HG03354 (cell line): Measurements from ENCODE around the gene PITPNC1.

Experiments
- ATAC-seq: cut with Tn5 transposase; IDR thresholded peaks from one replicate; pipeline ENCODE4 v1.9.1; 2021; ENCODE audit warnings: mild to moderate bottlenecking; ENCODE audit not compliant: unreplicated experiment, poor library complexity, severe bottlenecking

The PITPNC1 gene

DNA sequence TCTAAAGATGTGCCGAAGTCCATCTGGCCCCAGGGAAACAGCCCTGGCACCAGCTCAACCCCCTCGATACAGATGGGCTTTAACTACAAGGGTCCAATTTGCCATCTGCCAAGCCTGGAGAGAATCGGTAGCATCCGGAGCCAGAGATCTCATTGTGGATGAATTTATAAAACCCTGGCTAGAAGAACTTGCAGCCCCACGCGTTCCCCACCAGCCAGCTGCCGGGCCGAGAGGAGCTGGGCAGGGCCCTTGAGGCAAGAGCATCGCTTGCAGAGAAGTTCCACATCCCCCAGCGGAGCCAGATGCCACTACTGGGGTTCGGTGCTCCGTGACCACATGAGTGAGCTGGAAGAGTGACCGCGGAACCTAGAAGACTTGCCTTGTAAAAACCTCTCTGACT lies 275.4 kb downstream of the PITPNC1 start:
- ATAC-seq: no peak

DNA sequence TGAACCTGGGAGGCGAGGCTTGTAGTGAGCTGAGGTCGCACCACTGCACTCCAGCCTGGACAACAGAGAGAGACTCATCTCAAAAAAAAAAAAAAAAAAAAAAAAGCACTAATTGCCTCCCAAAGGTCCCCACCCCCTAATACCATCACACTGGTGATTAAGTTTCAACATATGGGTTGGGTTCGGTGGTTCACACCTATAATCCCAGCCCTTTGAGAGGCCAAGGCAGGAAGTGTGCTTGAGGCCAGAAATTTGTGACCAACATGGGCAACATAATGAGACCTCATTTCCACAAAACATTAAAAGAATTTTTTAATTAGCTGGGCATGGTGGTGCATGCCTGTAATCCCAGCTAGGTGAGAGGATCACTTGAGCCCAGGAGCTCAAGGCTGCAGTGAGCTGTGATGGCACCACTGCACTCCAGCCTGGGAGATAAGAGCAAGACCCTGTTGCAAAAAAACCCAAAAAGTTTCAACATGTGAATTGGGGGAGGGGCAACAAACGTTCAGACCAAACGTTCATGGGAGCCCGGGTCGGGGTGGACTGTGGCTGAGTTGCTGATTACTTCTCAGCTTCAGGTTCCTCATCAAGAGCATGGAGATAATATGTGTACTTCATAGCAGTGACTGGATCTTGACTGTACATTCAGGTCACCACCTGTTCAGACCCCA lies 278.5 kb downstream of the PITPNC1 start:
- no peak for ATAC-seq

GRCh38 chr17:67656494-67657203 lies 279.6 kb downstream of the PITPNC1 start:
- ATAC-seq: no peak

GRCh38 chr17:67657596-67657995 lies 280.5 kb downstream of the PITPNC1 start:
- no peak for ATAC-seq

DNA sequence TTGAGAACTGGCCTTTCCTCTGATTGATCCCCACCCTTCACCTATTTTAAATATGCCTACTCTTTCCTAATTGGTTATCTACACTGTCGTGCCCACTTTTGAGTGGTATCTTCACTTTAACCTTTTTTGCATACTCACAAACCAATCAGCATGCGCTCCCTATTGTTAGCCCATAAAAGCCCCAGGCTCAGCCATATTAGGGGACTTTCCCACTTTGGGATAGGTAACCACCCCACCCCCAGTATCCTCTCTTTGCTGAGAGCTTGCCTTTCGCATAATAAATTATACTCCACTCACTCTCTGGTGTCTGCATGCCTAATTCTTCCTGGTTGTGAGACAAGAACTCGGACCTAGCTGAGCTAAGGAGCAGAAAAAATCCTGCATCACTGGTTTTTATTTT lies 281.2 kb downstream of the PITPNC1 start:
- no peak for ATAC-seq

DNA sequence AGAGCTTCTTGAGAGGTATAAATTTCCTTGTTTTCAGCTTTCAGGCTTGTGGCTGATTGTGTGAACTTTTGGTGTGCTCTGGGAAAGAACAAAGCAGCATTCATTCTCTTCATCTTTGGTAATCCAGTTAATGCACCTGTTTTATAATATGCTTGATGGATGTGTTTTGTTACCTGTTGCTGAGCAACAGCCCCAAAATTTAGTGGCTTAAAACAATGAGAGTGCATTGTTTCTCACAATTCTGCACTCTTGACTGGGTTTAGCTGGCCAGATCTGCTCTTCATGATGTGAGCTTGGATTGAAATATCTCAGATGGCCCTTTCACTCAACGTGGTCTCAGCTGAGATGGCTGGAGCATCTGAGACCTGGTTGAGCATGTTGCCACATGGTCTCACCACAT lies 281.9 kb downstream of the PITPNC1 start:
- ATAC-seq: no peak

DNA sequence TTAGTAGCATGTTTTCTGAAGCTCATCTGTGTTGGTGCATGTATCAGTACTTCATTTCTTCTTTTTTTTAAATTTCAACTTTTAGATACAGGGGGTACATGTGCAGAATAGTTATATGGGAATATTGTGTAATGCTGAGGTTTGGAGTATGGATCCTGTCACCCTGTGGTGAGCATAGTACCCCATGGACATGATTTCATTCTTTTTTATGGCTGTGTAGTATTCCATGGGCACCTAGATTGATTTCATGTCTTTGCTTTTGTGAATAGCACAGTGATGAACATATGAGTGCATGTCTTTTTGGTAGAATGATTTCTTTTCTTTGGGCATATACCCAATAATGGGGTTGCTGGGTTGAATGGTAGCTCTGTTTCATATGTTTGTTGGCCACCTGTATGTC lies 285.6 kb downstream of the PITPNC1 start:
- no peak for ATAC-seq

GRCh38 chr17:67663457-67663856 lies 286.4 kb downstream of the PITPNC1 start:
- no peak for ATAC-seq

DNA sequence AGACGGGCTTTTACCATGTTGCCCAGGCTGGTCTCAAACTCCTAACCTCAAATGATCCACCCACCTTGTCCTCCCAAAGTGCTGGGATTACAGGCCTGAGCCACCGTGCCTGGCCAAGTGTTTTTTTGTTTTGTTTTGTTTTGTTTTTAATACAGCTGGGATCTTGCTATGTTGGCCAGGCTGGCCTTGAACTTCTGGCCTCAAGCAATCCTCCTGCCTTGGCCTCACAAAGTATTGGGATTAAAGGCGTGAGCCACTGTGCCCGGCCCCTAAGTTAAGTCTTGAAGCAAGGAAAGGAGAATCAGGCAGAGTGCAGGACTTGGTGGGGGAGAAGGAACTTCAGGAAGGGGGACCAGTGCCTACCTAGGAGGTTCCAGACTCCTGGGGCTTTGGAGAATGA lies 288.9 kb downstream of the PITPNC1 start:
- no peak for ATAC-seq

DNA sequence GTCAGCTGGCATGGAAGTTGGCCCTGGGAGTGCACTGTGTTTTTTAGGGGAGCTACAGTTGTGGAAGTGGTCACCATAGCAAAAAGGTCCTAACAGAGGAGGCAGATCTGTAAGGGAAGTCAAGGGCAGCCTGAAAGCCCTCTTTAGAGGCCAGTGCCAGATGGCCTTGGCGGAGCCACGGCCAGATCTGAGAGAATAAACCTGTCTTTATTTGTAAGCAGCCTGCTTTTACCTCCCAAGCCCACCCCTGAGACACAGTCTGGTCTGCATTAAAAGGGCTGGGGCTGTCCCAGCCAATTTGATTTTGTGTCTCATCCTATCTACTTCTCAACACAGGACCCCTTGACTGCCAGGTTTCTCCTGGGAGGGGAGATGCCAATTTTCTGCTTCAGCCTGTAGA lies 289.6 kb downstream of the PITPNC1 start:
- ATAC-seq: no peak

DNA sequence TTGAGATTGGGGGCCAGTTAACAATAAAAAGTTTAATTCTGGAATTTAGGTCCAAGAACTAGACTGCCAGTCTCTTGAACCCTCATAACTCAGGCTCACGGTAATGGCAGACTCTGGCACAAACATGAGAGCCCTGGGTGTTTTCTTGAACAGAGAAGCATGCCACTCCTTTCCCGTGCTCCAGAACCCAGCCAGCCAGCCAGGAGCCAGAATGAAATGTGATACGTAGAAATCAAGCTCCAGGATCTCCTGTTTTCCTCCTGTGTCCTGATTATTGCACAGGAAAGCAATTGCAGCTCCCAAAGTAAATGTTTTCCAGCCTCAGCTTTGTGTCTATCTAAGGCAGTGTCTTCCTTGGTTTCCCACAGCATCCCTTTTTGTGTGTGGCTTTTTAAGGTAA lies 294.4 kb downstream of the PITPNC1 start:
- ATAC-seq: no peak

GRCh38 chr17:67672592-67673335 lies 295.7 kb downstream of the PITPNC1 start:
- no peak for ATAC-seq

DNA sequence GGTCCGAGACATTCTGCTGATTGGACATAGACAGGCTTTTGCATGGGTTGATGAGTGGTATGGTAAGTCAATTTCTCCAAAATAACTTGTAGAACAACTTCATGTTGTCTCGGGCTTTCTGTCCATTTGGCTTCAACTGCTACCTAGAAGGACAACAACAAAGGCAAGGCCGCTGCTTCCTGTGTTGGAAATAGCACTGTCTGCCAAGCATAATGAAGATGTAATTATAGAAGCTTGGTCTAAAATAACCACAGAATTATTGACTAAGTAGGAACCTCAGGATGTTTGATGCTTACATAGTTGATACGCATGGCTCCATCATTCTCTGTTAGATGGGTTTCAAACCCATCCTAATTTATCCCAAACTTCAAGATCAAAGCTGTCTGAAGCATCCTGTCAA lies 298.4 kb downstream of the PITPNC1 start:
- ATAC-seq: no peak

DNA sequence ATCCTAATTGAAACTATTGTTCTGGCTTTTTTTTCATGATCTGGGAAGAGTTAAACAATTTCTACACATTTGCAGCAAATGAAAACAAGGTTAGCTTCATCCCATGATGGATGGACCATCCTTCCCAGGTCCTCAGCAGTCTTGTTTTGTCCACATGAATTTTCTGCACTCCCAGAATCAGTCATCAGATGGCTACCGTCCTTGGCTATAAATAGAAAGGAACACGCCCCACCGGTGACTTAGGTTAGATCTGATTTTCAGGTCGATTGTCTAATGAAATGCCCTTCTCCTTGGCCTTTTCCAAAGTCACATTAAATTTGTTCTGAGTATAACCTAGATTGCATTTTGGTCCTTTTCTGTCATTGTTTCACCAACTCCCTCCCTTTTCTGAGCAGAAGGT lies 299.2 kb downstream of the PITPNC1 start:
- no peak for ATAC-seq

GRCh38 chr17:67678414-67678813 lies 301.3 kb downstream of the PITPNC1 start:
- ATAC-seq: no peak

DNA sequence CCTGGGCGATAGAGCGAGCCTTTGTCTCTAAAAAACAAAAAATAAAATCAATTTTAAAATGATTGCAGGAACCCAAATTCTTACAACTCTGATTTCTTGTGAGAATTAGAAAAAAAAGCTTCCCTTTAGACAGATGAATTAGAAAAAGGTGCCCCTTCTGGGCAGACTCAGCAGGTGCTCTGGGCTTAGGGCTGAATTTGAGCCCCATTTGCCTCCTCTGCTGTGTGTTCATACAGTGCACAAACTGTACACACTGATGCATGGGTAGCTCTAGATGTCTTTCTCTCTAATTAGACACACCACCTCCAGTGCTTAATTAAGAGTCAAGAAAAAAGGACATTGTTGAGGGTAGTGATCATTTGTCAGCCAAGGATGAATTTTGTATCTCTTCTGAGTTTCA lies 302.1 kb downstream of the PITPNC1 start:
- peak; percentile 49 for ATAC-seq

DNA sequence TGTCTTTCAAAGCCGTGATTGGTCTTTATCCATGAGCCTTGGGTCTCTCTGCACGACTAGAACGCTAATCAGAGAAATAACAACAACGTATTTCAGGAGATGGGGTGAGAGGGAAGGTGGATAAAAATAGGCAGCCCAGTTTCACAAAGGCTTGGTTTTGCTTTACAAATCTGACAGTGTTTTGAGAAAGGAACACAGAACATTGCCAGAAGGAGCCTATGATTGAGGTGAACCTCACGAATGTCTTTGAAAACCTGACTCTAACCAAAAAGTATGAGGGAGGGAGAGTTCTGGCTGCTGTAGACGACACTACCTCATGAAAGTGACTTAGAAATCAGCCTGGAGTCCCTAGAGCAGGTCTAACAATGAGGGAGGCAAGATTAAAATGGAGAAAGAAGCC lies 302.6 kb downstream of the PITPNC1 start:
- no peak for ATAC-seq

GRCh38 chr17:67680445-67681224 lies 303.6 kb downstream of the PITPNC1 start:
- ATAC-seq: no peak

DNA sequence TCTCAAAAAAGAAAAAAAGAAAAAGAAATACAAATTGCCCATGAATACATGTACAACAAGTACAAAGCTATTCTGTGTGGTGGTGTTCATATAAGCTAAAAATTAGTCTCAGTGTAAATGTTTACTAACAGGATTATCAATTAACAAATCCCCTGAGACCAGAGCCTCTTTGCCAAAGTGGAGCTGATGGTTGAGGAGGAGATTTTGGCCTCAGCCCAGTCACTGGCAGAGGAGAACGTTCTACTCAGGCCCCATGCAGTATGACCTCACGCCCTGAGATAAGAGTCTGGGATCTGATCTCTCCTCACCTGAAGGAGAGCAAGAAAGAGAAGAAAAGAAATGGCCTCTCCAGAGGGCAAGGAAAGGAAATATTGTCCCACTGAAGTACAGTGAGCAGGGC lies 305.1 kb downstream of the PITPNC1 start:
- no peak for ATAC-seq

GRCh38 chr17:67685351-67685750 lies 308.3 kb downstream of the PITPNC1 start:
- ATAC-seq: no peak
